ENCODE results near the gene SIPA1L2.

Gene SIPA1L2

GRCh38 chr1:232662910-232663309 lies 33.0 kb upstream of the SIPA1L2 start:
- Histone ChIP-seq H3K27me3 (no peaks in the 10 kb centered on the region), H3K27ac (no peak overlapping the region), H3K9me3 (no peaks in the 10 kb centered on the region), H3K4me1 (ENCODE audit: control insufficient read depth in 1 of 2, insufficient read depth in 1 of 2, low read depth in 1 of 2, low read length in 1 of 2) (no peaks in the 10 kb centered on the region), H3K36me3 (no peaks in the 10 kb centered on the region), H3K4me3 (ENCODE audit: low read depth in 1 of 2, low read length in 1 of 2) (no peak overlapping the region)
- TF ChIP-seq, protein P1, sequence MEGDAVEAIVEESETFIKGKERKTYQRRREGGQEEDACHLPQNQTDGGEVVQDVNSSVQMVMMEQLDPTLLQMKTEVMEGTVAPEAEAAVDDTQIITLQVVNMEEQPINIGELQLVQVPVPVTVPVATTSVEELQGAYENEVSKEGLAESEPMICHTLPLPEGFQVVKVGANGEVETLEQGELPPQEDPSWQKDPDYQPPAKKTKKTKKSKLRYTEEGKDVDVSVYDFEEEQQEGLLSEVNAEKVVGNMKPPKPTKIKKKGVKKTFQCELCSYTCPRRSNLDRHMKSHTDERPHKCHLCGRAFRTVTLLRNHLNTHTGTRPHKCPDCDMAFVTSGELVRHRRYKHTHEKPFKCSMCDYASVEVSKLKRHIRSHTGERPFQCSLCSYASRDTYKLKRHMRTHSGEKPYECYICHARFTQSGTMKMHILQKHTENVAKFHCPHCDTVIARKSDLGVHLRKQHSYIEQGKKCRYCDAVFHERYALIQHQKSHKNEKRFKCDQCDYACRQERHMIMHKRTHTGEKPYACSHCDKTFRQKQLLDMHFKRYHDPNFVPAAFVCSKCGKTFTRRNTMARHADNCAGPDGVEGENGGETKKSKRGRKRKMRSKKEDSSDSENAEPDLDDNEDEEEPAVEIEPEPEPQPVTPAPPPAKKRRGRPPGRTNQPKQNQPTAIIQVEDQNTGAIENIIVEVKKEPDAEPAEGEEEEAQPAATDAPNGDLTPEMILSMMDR (IDR thresholded peaks at IDR 0.05) = no peak

GRCh38 chr1:232658386-232658785 lies 28.5 kb upstream of the SIPA1L2 start:
- TF ChIP-seq, protein P1 (IDR thresholded peaks at IDR 0.05) = no peak
- no peaks in the 10 kb centered on the region for H3K4me1 ChIP-seq (ENCODE audit: control insufficient read depth in 1 of 2, insufficient read depth in 1 of 2, low read depth in 1 of 2, low read length in 1 of 2)
- H3K27me3 ChIP-seq = peaks cover 8% of the 10 kb centered on the region
- no peaks in the 10 kb centered on the region for H3K36me3 ChIP-seq
- H3K27ac ChIP-seq = no peak overlapping the region
- no peak overlapping the region for H3K4me3 ChIP-seq (ENCODE audit: low read depth in 1 of 2, low read length in 1 of 2)
- H3K9me3 ChIP-seq = no peaks in the 10 kb centered on the region

DNA sequence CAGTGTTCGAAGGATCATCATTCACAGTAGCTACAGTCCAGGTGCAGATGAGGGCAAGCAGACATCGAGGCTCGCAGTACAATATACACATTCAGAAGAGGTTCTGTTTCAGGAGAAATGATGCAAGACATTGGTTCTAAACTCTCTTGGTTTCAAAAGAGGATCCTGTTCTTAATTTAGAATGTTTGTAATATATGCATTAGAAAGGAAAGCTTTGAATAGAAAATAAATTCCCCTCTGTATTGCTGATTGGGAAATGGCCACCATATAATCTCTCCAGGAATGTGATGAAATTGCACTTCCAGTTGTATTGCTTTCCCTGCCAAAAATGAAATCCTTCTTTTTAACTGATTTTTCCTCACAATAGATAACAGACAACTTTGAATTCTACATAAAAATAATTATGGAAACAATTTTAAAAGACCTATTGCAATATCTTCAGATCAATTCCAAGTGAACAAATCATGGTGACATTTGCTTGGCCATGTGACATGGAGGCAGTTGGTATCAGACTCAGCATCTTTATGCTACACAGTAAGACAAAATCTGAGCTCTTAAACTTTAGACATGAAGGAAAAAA lies 27.6 kb upstream of the SIPA1L2 start:
- TF ChIP-seq, protein P1 (IDR thresholded peaks at IDR 0.05) = no peak
- no peak overlapping the region for H3K4me3 ChIP-seq (ENCODE audit: low read depth in 1 of 2, low read length in 1 of 2)
- H3K36me3 ChIP-seq = no peaks in the 10 kb centered on the region
- peaks cover 8% of the 10 kb centered on the region for H3K27me3 ChIP-seq
- no peak overlapping the region for H3K27ac ChIP-seq
- no peaks in the 10 kb centered on the region for H3K9me3 ChIP-seq
- no peaks in the 10 kb centered on the region for H3K4me1 ChIP-seq (ENCODE audit: control insufficient read depth in 1 of 2, insufficient read depth in 1 of 2, low read depth in 1 of 2, low read length in 1 of 2)

DNA sequence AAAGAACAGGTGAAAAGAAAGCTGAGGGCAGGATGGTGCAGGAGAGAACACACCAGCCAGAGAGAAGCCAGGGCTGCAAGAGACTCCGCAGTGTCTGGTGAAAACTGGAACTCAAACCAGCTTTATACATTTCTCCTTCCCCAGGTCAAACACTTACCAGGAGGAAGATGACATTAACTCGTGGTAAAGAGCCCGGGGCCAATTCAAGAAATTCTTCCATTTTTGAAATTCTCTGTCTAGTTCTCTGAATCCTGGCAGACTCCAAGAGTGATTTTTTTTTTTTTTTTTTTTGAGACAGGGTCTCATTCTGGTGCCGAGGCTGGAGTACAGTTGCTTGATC lies 25.8 kb upstream of the SIPA1L2 start:
- Histone ChIP-seq H3K4me1 (ENCODE audit: control insufficient read depth in 1 of 2, insufficient read depth in 1 of 2, low read depth in 1 of 2, low read length in 1 of 2) (no peaks in the 10 kb centered on the region), H3K36me3 (no peaks in the 10 kb centered on the region), H3K4me3 (ENCODE audit: low read depth in 1 of 2, low read length in 1 of 2) (no peak overlapping the region), H3K27ac (no peak overlapping the region), H3K27me3 (peaks cover 8% of the 10 kb centered on the region), H3K9me3 (no peaks in the 10 kb centered on the region)
- TF ChIP-seq, protein P1 (IDR thresholded peaks at IDR 0.05) = no peak

GRCh38 chr1:232655028-232655745 lies 25.3 kb upstream of the SIPA1L2 start:
- Histone ChIP-seq H3K27ac (no peak overlapping the region), H3K9me3 (no peaks in the 10 kb centered on the region), H3K4me3 (ENCODE audit: low read depth in 1 of 2, low read length in 1 of 2) (no peak overlapping the region), H3K36me3 (no peaks in the 10 kb centered on the region), H3K27me3 (peaks cover 8% of the 10 kb centered on the region), H3K4me1 (ENCODE audit: control insufficient read depth in 1 of 2, insufficient read depth in 1 of 2, low read depth in 1 of 2, low read length in 1 of 2) (no peaks in the 10 kb centered on the region)
- TF ChIP-seq, protein P1 (IDR thresholded peaks at IDR 0.05) = no peak
